ENCODE results near the gene MARK2. TPM values are rescaled to one million over a fixed set of nuclear protein-coding genes. Genes with fewer than 3 reads are reported as not detected.

MARK2 gene
- total RNA-seq, 1 donor from 2014 or later = 44.9 TPM

DNA sequence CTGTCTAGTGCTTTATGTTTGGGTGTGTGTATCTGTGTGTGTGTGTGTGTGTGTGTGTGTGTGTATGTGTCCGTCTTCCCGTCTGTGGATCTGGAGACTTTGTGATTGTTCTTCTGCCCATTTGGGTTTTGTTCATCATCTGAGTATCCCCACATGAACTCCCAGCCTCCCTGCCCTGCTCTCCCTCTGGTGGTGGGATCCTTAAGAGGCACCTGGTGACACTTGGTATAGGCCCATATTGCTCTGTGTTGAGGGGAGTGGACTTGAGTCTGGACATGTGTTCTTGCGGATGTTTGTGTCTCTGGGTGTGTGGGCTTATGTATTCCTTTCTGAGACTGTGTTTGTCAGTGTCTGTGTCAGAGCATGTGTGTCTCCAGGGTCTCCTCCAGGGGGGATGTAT, 62.8 kb downstream of the MARK2 start:
- Histone ChIP-seq H3K4me3 (no peak overlapping the region), H3K27me3 (ENCODE audit: low read depth) (no peaks in the 10 kb centered on the region), H3K4me1 (peaks cover 5% of the 10 kb centered on the region), H3K27ac (no peak overlapping the region), H3K9me3 (no peaks in the 10 kb centered on the region), H3K36me3 (peaks cover 94% of the 10 kb centered on the region)
- DNase-seq (no peak), ATAC-seq (no peak)
- TF ChIP-seq, protein P1, sequence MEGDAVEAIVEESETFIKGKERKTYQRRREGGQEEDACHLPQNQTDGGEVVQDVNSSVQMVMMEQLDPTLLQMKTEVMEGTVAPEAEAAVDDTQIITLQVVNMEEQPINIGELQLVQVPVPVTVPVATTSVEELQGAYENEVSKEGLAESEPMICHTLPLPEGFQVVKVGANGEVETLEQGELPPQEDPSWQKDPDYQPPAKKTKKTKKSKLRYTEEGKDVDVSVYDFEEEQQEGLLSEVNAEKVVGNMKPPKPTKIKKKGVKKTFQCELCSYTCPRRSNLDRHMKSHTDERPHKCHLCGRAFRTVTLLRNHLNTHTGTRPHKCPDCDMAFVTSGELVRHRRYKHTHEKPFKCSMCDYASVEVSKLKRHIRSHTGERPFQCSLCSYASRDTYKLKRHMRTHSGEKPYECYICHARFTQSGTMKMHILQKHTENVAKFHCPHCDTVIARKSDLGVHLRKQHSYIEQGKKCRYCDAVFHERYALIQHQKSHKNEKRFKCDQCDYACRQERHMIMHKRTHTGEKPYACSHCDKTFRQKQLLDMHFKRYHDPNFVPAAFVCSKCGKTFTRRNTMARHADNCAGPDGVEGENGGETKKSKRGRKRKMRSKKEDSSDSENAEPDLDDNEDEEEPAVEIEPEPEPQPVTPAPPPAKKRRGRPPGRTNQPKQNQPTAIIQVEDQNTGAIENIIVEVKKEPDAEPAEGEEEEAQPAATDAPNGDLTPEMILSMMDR (IDR thresholded peaks at IDR 0.05) = no peak
- intact Hi-C loops (cut with DNase I) = no loop called here

DNA sequence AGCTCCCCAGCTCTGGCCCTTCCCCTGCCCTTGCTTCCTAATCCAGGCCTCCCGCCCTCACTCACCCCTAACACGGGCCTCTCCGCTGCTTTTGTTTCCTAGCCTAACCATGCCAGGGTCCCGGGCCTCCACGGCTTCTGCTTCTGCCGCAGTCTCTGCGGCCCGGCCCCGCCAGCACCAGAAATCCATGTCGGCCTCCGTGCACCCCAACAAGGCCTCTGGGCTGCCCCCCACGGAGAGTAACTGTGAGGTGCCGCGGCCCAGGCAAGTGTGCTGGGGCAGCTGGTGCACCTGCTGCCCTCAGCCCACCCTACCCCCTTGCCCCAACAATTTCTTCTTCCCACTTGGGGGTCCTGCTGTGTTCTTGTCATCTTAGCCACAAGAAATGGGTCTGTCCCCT, 65.0 kb downstream of the MARK2 start:
- no peaks in the 10 kb centered on the region for H3K27me3 ChIP-seq (ENCODE audit: low read depth)
- ATAC-seq = no peak
- DNase-seq = no peak
- TF ChIP-seq, protein P1 (IDR thresholded peaks at IDR 0.05) = no peak
- peaks cover 6% of the 10 kb centered on the region for H3K4me1 ChIP-seq
- no peak overlapping the region for H3K4me3 ChIP-seq
- H3K27ac ChIP-seq = no peak overlapping the region
- intact Hi-C loops (cut with DNase I) = no loop called here
- H3K9me3 ChIP-seq = no peaks in the 10 kb centered on the region
- H3K36me3 ChIP-seq = peaks cover 94% of the 10 kb centered on the region

DNA sequence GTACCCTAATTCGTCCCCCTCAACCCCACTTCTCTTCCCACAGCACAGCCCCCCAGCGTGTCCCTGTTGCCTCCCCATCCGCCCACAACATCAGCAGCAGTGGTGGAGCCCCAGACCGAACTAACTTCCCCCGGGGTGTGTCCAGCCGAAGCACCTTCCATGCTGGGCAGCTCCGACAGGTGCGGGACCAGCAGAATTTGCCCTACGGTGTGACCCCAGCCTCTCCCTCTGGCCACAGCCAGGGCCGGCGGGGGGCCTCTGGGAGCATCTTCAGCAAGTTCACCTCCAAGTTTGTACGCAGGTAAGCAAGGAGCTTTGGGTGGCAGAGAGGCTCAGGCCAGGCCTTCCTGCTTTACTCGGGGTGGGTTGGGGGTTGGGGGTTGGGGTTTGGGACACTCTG, 65.8 kb downstream of the MARK2 start:
- peaks cover 94% of the 10 kb centered on the region for H3K36me3 ChIP-seq
- no peaks in the 10 kb centered on the region for H3K9me3 ChIP-seq
- peaks cover 6% of the 10 kb centered on the region for H3K4me1 ChIP-seq
- no peak overlapping the region for H3K27ac ChIP-seq
- no peak overlapping the region for H3K4me3 ChIP-seq
- H3K27me3 ChIP-seq (ENCODE audit: low read depth) = no peaks in the 10 kb centered on the region
- no peak for DNase-seq
- intact Hi-C loops (cut with DNase I) = no loop called here
- ATAC-seq = no peak
- TF ChIP-seq, protein P1 (IDR thresholded peaks at IDR 0.05) = no peak

DNA sequence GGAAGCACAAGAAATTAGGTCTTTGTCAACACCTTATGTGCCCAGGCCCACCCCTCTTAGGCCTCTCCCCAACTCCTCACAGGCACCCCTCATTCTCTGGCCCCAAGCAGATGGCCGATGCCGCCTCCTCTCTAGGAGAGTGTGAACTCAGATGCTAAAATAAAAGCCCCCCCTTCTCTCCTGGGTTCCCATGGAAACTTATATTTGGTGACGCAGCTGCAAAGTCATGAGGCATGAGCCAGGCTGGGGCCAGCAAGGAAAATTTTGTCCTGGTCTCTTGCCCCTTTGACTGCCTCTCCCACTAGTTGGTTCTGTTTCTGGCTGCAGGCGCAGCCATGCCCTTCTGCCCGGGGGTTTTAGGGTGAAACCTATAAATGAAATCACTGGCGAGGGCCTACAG, 66.3 kb downstream of the MARK2 start:
- H3K9me3 ChIP-seq = no peaks in the 10 kb centered on the region
- intact Hi-C loops (cut with DNase I) = no loop called here

DNA sequence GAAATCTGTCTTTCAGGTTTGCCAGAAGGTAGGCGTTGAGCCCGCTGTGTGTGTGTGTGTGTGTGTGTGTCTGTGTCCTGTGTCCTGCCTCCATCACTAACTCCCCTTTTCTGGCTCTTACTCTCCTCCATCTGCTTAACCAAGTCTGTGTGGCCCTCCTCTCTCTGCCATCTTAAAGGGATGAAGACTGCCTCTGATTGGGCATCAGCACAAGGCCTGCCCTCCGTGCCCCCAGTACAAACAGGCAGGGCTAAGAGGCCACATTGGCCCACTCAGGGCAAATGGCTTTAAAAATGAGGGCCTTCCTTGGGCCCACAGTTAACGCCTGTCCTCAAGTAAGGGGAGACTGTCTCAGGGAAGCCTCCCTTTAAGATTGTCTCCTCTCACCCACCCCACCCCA, 67.2 kb downstream of the MARK2 start:
- intact Hi-C loops (cut with DNase I) = no loop called here
- Histone ChIP-seq H3K27me3 (ENCODE audit: low read depth) (no peaks in the 10 kb centered on the region), H3K27ac (no peak overlapping the region), H3K9me3 (no peaks in the 10 kb centered on the region), H3K4me3 (no peak overlapping the region), H3K36me3 (peaks cover 91% of the 10 kb centered on the region), H3K4me1 (peaks cover 6% of the 10 kb centered on the region)
- TF ChIP-seq, protein P1 (IDR thresholded peaks at IDR 0.05) = no peak
- no peak for ATAC-seq
- DNase-seq = no peak

More for the DNA sequence above, 66.3 kb downstream of the MARK2 start:
- Histone ChIP-seq H3K27me3 (ENCODE audit: low read depth) (no peaks in the 10 kb centered on the region), H3K36me3 (peaks cover 94% of the 10 kb centered on the region), H3K27ac (no peak overlapping the region), H3K4me3 (no peak overlapping the region), H3K4me1 (peaks cover 6% of the 10 kb centered on the region)
- TF ChIP-seq, protein P1 (IDR thresholded peaks at IDR 0.05) = no peak
- no peak for DNase-seq
- ATAC-seq = no peak

DNA sequence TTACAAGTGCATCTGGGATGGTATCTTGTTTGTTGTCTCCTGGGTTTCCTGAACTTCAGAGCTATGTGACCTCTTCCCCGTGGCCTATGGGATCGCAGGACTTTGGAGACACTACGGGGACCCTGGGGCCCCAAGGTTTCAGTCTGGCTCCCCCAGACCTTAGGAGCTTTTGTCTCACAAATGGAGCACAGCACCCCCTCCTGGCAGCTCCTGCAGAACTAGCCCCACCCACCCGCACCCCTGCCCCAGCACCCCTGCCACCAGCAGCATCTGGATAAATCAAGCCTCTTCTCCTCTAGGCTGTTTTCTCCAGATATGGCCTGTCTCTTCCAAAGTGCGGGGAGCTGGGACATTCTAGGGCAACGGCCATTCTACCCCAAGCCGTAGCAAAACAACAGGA, 67.7 kb downstream of the MARK2 start:
- H3K9me3 ChIP-seq = no peaks in the 10 kb centered on the region
- TF ChIP-seq, protein P1 (IDR thresholded peaks at IDR 0.05) = peak; percentile 39
- no peak for DNase-seq
- H3K27me3 ChIP-seq (ENCODE audit: low read depth) = no peaks in the 10 kb centered on the region
- no peak overlapping the region for H3K4me3 ChIP-seq
- intact Hi-C loops (cut with DNase I) = no loop called here
- ATAC-seq = no peak
- H3K4me1 ChIP-seq = peaks cover 6% of the 10 kb centered on the region
- peaks cover 90% of the 10 kb centered on the region for H3K36me3 ChIP-seq
- H3K27ac ChIP-seq = no peak overlapping the region

Measured in lower lobe of right lung (tissue), 2 donors.